ENCODE results near the gene FADS3. TPM values are rescaled to one million over a fixed set of nuclear protein-coding genes. Genes with fewer than 3 reads are reported as not detected.

FADS3 gene
- total RNA-seq, 1 experiment from 2014 or later = 50.0 TPM

DNA sequence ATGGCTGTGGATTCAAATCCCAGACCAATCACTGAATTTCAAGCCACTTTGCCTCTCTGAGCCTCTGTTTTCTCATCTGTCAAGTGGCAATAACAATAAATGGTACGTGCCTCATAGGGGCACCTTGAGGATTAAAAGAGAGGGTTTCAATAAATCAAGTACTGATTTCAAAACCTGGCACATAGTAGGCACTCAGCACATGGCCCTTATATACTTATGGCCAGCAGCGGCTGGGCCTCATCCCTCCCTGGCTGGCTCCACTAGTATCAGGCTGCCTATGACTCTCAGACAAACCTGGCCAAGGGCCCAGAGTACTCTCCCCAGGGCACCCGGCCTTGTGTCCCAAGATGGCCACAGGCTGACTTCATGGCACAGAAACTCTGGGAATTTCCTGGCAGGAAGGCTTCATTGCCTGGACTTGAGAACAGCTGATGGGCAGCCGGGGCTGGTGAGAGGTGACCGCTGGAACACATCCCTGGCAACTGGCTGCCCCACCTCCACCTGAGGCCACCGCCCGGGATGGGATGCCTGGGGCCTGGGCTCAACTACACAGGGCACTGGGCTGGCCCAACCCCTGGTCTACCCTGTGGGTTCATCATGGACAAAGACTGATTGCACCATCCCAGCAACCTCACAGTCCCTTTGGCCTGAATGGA is 3.4 kb downstream of the FADS3 start (continued):
- TF ChIP-seq, protein P1, sequence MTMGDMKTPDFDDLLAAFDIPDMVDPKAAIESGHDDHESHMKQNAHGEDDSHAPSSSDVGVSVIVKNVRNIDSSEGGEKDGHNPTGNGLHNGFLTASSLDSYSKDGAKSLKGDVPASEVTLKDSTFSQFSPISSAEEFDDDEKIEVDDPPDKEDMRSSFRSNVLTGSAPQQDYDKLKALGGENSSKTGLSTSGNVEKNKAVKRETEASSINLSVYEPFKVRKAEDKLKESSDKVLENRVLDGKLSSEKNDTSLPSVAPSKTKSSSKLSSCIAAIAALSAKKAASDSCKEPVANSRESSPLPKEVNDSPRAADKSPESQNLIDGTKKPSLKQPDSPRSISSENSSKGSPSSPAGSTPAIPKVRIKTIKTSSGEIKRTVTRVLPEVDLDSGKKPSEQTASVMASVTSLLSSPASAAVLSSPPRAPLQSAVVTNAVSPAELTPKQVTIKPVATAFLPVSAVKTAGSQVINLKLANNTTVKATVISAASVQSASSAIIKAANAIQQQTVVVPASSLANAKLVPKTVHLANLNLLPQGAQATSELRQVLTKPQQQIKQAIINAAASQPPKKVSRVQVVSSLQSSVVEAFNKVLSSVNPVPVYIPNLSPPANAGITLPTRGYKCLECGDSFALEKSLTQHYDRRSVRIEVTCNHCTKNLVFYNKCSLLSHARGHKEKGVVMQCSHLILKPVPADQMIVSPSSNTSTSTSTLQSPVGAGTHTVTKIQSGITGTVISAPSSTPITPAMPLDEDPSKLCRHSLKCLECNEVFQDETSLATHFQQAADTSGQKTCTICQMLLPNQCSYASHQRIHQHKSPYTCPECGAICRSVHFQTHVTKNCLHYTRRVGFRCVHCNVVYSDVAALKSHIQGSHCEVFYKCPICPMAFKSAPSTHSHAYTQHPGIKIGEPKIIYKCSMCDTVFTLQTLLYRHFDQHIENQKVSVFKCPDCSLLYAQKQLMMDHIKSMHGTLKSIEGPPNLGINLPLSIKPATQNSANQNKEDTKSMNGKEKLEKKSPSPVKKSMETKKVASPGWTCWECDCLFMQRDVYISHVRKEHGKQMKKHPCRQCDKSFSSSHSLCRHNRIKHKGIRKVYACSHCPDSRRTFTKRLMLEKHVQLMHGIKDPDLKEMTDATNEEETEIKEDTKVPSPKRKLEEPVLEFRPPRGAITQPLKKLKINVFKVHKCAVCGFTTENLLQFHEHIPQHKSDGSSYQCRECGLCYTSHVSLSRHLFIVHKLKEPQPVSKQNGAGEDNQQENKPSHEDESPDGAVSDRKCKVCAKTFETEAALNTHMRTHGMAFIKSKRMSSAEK (CRISPR knock-in tag; IDR thresholded peaks at IDR 0.05; ENCODE audit: borderline replicate concordance) = no peak

GRCh38 chr11:61886643-61887042 is 4.7 kb downstream of the FADS3 start:
- POLR2A ChIA-PET = no interaction called here
- TF ChIP-seq SOX15 (CRISPR knock-in tag; IDR thresholded peaks at IDR 0.05) (no peak), FOXJ3 (CRISPR knock-in tag; IDR thresholded peaks at IDR 0.05; ENCODE audit: borderline replicate concordance) (no peak), NFATC4 (CRISPR knock-in tag; IDR thresholded peaks at IDR 0.05) (no peak), CTCF (IDR thresholded peaks at IDR 0.05) (no peak), ZNF219 (CRISPR knock-in tag; IDR thresholded peaks at IDR 0.05; ENCODE audit: borderline replicate concordance) (no peak), E2F5 (CRISPR knock-in tag; IDR thresholded peaks at IDR 0.05) (no peak)
- TF ChIP-seq, protein P1 (CRISPR knock-in tag; IDR thresholded peaks at IDR 0.05; ENCODE audit: borderline replicate concordance) = no peak
- CTCF ChIA-PET = interaction anchor here (1.1 kb wide), 1 partner anchor 12 kb away, joined by 3 read pairs; no protein-coding TSS in a partner anchor
- Mint-ChIP-seq H3K9me3 (no peaks in the 10 kb centered on the region; the same call in 1 of the 2 replicates), H3K27me3 (ENCODE audit: low read depth) (0 out of 2 replicates have a peak, but pooled peaks cover 4% of the 10 kb centered on the region), H3K27ac (no peak overlapping the region), H3K36me3 (no peaks in the 10 kb centered on the region; the same call in 1 of the 2 replicates), H3K4me3 (no peak overlapping the region), H3K4me1 (peaks cover 10% of the 10 kb centered on the region)
- DNase-seq (ENCODE audit: low spot score) = no peak
- ATAC-seq = no peak

- Mint-ChIP-seq H3K27ac (no peak overlapping the region), H3K4me3 (no peak overlapping the region), H3K36me3 (no peaks in the 10 kb centered on the region; the same call in 1 of the 2 replicates), H3K9me3 (no peaks in the 10 kb centered on the region; the same call in 1 of the 2 replicates), H3K4me1 (peaks cover 17% of the 10 kb centered on the region), H3K27me3 (ENCODE audit: low read depth) (0 out of 2 replicates have a peak, but pooled peaks cover 4% of the 10 kb centered on the region)
- no peak for DNase-seq (ENCODE audit: low spot score)
- TF ChIP-seq RORB (CRISPR knock-in tag; IDR thresholded peaks at IDR 0.05) (no peak), ZNF396 (CRISPR knock-in tag; IDR thresholded peaks at IDR 0.05; ENCODE audit: borderline replicate concordance) (no peak), PRRX2 (CRISPR knock-in tag; IDR thresholded peaks at IDR 0.05) (no peak), SP1 (CRISPR knock-in tag; conservative IDR thresholded peaks at IDR 0.05) (no peak), ATF2 (CRISPR knock-in tag; IDR thresholded peaks at IDR 0.05; ENCODE audit: borderline replicate concordance, low read depth) (no peak), FOXK1 (CRISPR knock-in tag; IDR thresholded peaks at IDR 0.05) (no peak), ZBTB21 (CRISPR knock-in tag; IDR thresholded peaks at IDR 0.05; ENCODE audit: borderline replicate concordance) (no peak), MYBL2 (CRISPR knock-in tag; IDR thresholded peaks at IDR 0.05) (no peak)
- POLR2A ChIA-PET = no interaction called here
- CTCF ChIA-PET = interaction anchor here (1.6 to 3.1 kb wide), 6 partner anchors 13 to 222 kb away, joined by 4 to 29 read pairs (median 12); no protein-coding TSS in a partner anchor
- no peak for ATAC-seq
Observed at GRCh38 chr11:61885784-61886580, 5.4 kb downstream of the FADS3 start.
